ENCODE data around the gene DOK6. TPM values are rescaled to one million over a fixed set of nuclear protein-coding genes. Genes with fewer than 3 reads are reported as not detected.

Gene DOK6
- total RNA-seq, 1 donor, result 3.6 TPM

GRCh38 chr18:69590150-69590549 lies 189.5 kb downstream of the DOK6 start:
- no peak for TF ChIP-seq CTCF (IDR thresholded peaks at IDR 0.05; ENCODE audit: extremely low read depth, low read depth, low read length)
- Histone ChIP-seq H3K4me1 (ENCODE audit: insufficient read depth, low read length) (no peaks in the 10 kb centered on the region), H3K9me3 (ENCODE audit: low read depth, low read length) (no peaks in the 10 kb centered on the region), H3K27ac (ENCODE audit: low read depth, low read length) (no peak overlapping the region), H3K4me2 (ENCODE audit: insufficient read depth, low read length) (no peak overlapping the region), H3K27me3 (ENCODE audit: insufficient read depth, low read length) (no peaks in the 10 kb centered on the region), H3K36me3 (ENCODE audit: insufficient read depth, low read length) (no peaks in the 10 kb centered on the region), H3K79me2 (ENCODE audit: insufficient read depth, low read length) (no peaks in the 10 kb centered on the region), H3K4me3 (ENCODE audit: insufficient read depth, low read length) (no peak overlapping the region), H2AFZ (ENCODE audit: low read length) (no peak overlapping the region), H4K20me1 (ENCODE audit: insufficient read depth, low read length) (no peaks in the 10 kb centered on the region)
- DNase-seq (ENCODE audit: insufficient read length, low spot score, missing footprints), result no peak

DNA sequence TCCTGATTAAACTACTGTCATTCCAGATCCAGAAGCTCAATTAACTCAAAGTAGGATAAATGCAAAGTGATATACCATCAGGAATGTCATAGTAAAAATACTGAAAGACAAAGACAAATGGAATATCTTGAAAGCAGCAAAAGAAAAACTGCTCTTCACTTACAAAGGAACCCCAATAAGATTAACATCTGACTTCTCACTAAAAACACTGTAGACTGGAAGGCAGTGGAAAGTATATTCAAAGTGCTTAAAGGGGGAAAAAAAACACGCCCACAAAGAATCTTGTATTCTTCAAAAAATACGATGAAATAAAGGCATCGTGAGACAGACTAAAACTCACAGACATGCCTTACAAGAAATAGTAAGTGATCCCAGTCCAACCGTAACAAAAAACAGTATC lies 195.7 kb downstream of the DOK6 start:
- Histone ChIP-seq H3K27ac (ENCODE audit: low read depth, low read length) (no peak overlapping the region), H3K79me2 (ENCODE audit: insufficient read depth, low read length) (no peaks in the 10 kb centered on the region), H3K4me1 (ENCODE audit: insufficient read depth, low read length) (no peaks in the 10 kb centered on the region), H3K9me3 (ENCODE audit: low read depth, low read length) (no peaks in the 10 kb centered on the region), H4K20me1 (ENCODE audit: insufficient read depth, low read length) (no peaks in the 10 kb centered on the region), H3K4me3 (ENCODE audit: insufficient read depth, low read length) (no peak overlapping the region), H3K27me3 (ENCODE audit: insufficient read depth, low read length) (no peaks in the 10 kb centered on the region), H3K36me3 (ENCODE audit: insufficient read depth, low read length) (no peaks in the 10 kb centered on the region), H3K4me2 (ENCODE audit: insufficient read depth, low read length) (no peak overlapping the region), H2AFZ (ENCODE audit: low read length) (no peak overlapping the region)
- no peak for DNase-seq (ENCODE audit: insufficient read length, low spot score, missing footprints)
- TF ChIP-seq CTCF (IDR thresholded peaks at IDR 0.05; ENCODE audit: extremely low read depth, low read depth, low read length), result no peak

- H3K27ac ChIP-seq (ENCODE audit: low read depth, low read length), result no peak overlapping the region
- H3K4me3 ChIP-seq (ENCODE audit: insufficient read depth, low read length), result no peak overlapping the region
- H3K9me3 ChIP-seq (ENCODE audit: low read depth, low read length), result no peaks in the 10 kb centered on the region
- H4K20me1 ChIP-seq (ENCODE audit: insufficient read depth, low read length), result no peaks in the 10 kb centered on the region
- no peak for TF ChIP-seq CTCF (IDR thresholded peaks at IDR 0.05; ENCODE audit: extremely low read depth, low read depth, low read length)
- H3K27me3 ChIP-seq (ENCODE audit: insufficient read depth, low read length), result no peaks in the 10 kb centered on the region
- no peaks in the 10 kb centered on the region for H3K4me1 ChIP-seq (ENCODE audit: insufficient read depth, low read length)
- H2AFZ ChIP-seq (ENCODE audit: low read length), result no peak overlapping the region
- H3K79me2 ChIP-seq (ENCODE audit: insufficient read depth, low read length), result no peaks in the 10 kb centered on the region
- no peak for DNase-seq (ENCODE audit: insufficient read length, low spot score, missing footprints)
- H3K4me2 ChIP-seq (ENCODE audit: insufficient read depth, low read length), result no peak overlapping the region
- no peaks in the 10 kb centered on the region for H3K36me3 ChIP-seq (ENCODE audit: insufficient read depth, low read length)
Observed at GRCh38 chr18:69597561-69597960, 196.9 kb downstream of the DOK6 start.

DNA sequence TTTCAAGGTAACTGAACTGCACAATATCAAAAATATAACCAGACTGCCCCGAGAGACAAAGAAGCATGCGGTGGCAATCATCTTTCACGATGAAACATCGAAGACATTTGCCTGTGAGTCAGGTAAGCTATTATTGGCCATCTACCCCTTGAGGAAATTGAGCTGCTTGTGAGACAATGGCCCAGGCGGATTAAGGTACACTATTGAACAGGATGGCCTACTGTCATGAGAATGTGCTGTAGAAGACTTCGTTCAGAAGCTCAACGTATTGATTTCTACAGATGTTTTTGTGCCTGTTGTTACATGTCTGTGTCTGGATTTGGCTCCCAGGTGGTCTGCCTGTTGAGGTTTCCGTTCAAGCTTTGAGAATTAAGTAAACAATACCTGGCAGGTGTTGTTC lies 198.7 kb downstream of the DOK6 start:
- Histone ChIP-seq H3K36me3 (ENCODE audit: insufficient read depth, low read length) (no peaks in the 10 kb centered on the region), H3K4me2 (ENCODE audit: insufficient read depth, low read length) (no peak overlapping the region), H3K27me3 (ENCODE audit: insufficient read depth, low read length) (no peaks in the 10 kb centered on the region), H3K27ac (ENCODE audit: low read depth, low read length) (no peak overlapping the region), H3K4me3 (ENCODE audit: insufficient read depth, low read length) (no peak overlapping the region), H3K4me1 (ENCODE audit: insufficient read depth, low read length) (no peaks in the 10 kb centered on the region), H4K20me1 (ENCODE audit: insufficient read depth, low read length) (no peaks in the 10 kb centered on the region), H3K9me3 (ENCODE audit: low read depth, low read length) (no peaks in the 10 kb centered on the region), H3K79me2 (ENCODE audit: insufficient read depth, low read length) (no peaks in the 10 kb centered on the region), H2AFZ (ENCODE audit: low read length) (no peak overlapping the region)
- no peak for TF ChIP-seq CTCF (IDR thresholded peaks at IDR 0.05; ENCODE audit: extremely low read depth, low read depth, low read length)
- no peak for DNase-seq (ENCODE audit: insufficient read length, low spot score, missing footprints)

All from osteoblast (primary cell).